ACHN (cell line): ENCODE data around the gene TNFAIP1.

ENCODE experiments used
- DNase-seq: peaks from one replicate; pipeline ENCODE4 v3.0.0-alpha.2; 2015
- in situ Hi-C: cut with HindIII; loops from 2 replicates; pipeline ENCODE4 v1.10.0; 2017; ENCODE audit warnings: low sequenced_read_pairs, low pct_ligation_motif_present, low pct_unique_long_range_greater_than_20kb

TNFAIP1 gene

GRCh38 chr17:28388106-28388505 is 52.5 kb downstream of the TNFAIP1 start:
- in situ Hi-C loops: no loop called here

GRCh38 chr17:28390141-28390540 is 54.6 kb downstream of the TNFAIP1 start:
- in situ Hi-C loops: no loop called here
- DNase-seq: no peak

More at GRCh38 chr17:28388106-28388505, 52.5 kb downstream of the TNFAIP1 start:
- DNase-seq: no peak

GRCh38 chr17:28390563-28390962 is 55.0 kb downstream of the TNFAIP1 start:
- in situ Hi-C loops: no loop called here
- DNase-seq: no peak

- in situ Hi-C loops: no loop called here
Measured at GRCh38 chr17:28390984-28391383, 55.4 kb downstream of the TNFAIP1 start.

GRCh38 chr17:28391401-28391800 is 55.8 kb downstream of the TNFAIP1 start:
- no peak for DNase-seq
- in situ Hi-C loops: no loop called here

More at GRCh38 chr17:28390984-28391383, 55.4 kb downstream of the TNFAIP1 start:
- DNase-seq: no peak

- in situ Hi-C loops: no loop called here
- no peak for DNase-seq
Measured at GRCh38 chr17:28392491-28392890, 56.9 kb downstream of the TNFAIP1 start.

GRCh38 chr17:28394337-28395116 is 59.0 kb downstream of the TNFAIP1 start:
- peak; percentile 36 for DNase-seq
- in situ Hi-C loops: no loop called here

GRCh38 chr17:28395426-28395825 is 59.9 kb downstream of the TNFAIP1 start:
- in situ Hi-C loops: no loop called here
- DNase-seq: no peak

- in situ Hi-C loops: no loop called here
- DNase-seq: no peak
Measured at GRCh38 chr17:28395968-28396367, 60.4 kb downstream of the TNFAIP1 start.
